Panc1 (cell line): ENCODE data around the gene POFUT1.

ENCODE experiments used
- POLR2AphosphoS5 ChIP-seq: IDR thresholded peaks from 2 replicates; pipeline ENCODE4 v1.6.1; 2012; ENCODE audit warnings: mild to moderate bottlenecking, low read depth, low read length, moderate library complexity
- SIN3A ChIP-seq: IDR thresholded peaks from 2 replicates; pipeline ENCODE4 v1.6.1; 2012; ENCODE audit warnings: low read depth, mild to moderate bottlenecking, low read length, moderate library complexity, borderline replicate concordance; ENCODE audit not compliant: insufficient read depth
- TCF7L2 ChIP-seq: IDR thresholded peaks from 2 replicates; pipeline ENCODE4 v1.6.1; 2011; ENCODE audit warnings: mild to moderate bottlenecking, low read depth, low read length, inconsistent platforms
- TF ChIP-seq, protein P1 (sequence below), 2 experiments: IDR thresholded peaks; 2 replicates each; pipeline ENCODE4 v1.6.1; 2011 to 2012; ENCODE audit warnings: low read depth in 2 of 2, control low read depth in 1 of 2, low read length in 1 of 2, mild to moderate bottlenecking in 1 of 2, moderate library complexity in 1 of 2; ENCODE audit not compliant: insufficient read depth in 1 of 2
- TF ChIP-seq, protein P2 (sequence below): fragments of 450-650 bp; IDR thresholded peaks from 2 replicates; pipeline ENCODE4 v1.5.1; 2017; ENCODE audit warnings: mild to moderate bottlenecking

DNA sequence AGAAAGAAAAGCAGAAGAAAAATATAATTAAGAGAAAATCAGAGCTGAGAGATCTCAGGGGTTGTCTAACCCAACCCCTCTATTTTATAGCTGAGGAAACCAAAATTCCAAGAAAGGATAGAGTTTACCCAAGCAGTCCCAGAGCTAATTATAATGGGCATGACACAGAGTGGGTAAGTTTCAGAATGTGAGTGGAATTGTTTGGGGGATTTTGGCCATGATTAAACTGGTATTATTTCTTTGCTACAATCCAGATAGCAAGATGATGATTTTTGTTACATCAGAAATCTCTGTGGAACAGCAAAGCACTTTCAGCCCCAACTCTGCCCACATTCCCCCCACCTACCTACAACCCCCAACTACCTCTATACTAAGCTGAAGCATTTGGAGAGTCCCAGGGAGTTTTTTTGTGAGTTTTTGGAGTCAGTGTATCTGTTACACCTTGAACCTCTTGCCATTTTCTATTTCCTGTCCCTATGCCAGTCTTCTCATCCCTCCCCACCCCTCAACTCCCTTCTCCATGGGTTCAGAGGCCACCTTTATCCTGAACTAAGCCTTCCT is 24.7 kb downstream of the POFUT1 start:
- TF ChIP-seq, protein P1, sequence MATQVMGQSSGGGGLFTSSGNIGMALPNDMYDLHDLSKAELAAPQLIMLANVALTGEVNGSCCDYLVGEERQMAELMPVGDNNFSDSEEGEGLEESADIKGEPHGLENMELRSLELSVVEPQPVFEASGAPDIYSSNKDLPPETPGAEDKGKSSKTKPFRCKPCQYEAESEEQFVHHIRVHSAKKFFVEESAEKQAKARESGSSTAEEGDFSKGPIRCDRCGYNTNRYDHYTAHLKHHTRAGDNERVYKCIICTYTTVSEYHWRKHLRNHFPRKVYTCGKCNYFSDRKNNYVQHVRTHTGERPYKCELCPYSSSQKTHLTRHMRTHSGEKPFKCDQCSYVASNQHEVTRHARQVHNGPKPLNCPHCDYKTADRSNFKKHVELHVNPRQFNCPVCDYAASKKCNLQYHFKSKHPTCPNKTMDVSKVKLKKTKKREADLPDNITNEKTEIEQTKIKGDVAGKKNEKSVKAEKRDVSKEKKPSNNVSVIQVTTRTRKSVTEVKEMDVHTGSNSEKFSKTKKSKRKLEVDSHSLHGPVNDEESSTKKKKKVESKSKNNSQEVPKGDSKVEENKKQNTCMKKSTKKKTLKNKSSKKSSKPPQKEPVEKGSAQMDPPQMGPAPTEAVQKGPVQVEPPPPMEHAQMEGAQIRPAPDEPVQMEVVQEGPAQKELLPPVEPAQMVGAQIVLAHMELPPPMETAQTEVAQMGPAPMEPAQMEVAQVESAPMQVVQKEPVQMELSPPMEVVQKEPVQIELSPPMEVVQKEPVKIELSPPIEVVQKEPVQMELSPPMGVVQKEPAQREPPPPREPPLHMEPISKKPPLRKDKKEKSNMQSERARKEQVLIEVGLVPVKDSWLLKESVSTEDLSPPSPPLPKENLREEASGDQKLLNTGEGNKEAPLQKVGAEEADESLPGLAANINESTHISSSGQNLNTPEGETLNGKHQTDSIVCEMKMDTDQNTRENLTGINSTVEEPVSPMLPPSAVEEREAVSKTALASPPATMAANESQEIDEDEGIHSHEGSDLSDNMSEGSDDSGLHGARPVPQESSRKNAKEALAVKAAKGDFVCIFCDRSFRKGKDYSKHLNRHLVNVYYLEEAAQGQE (IDR thresholded peaks at IDR 0.05; ENCODE audit: insufficient read depth in 1 of 2, low read depth in 2 of 2, low read length in 1 of 2) = no peak
- TF ChIP-seq, protein P2, sequence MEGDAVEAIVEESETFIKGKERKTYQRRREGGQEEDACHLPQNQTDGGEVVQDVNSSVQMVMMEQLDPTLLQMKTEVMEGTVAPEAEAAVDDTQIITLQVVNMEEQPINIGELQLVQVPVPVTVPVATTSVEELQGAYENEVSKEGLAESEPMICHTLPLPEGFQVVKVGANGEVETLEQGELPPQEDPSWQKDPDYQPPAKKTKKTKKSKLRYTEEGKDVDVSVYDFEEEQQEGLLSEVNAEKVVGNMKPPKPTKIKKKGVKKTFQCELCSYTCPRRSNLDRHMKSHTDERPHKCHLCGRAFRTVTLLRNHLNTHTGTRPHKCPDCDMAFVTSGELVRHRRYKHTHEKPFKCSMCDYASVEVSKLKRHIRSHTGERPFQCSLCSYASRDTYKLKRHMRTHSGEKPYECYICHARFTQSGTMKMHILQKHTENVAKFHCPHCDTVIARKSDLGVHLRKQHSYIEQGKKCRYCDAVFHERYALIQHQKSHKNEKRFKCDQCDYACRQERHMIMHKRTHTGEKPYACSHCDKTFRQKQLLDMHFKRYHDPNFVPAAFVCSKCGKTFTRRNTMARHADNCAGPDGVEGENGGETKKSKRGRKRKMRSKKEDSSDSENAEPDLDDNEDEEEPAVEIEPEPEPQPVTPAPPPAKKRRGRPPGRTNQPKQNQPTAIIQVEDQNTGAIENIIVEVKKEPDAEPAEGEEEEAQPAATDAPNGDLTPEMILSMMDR = no peak
- TF ChIP-seq POLR2AphosphoS5 (no peak), TCF7L2 (no peak), SIN3A (no peak)
